HEK293 (cell line): Measurements from ENCODE around the gene BCAS3.

Experiments
- BCL11B ChIP-seq: fragments of 450-650 bp; formaldehyde crosslinking; IDR thresholded peaks from 2 replicates; pipeline ENCODE4 v1.5.1; 2016; ENCODE audit warnings: low read depth, missing biosample characterization, missing genetic modification characterization
- CTCF ChIP-seq: fragments of 450-650 bp; formaldehyde crosslinking; IDR thresholded peaks from 2 replicates; pipeline ENCODE4 v1.5.1; 2016; ENCODE audit warnings: missing biosample characterization, missing genetic modification characterization
- OVOL3 ChIP-seq: fragments of 450-650 bp; formaldehyde crosslinking; IDR thresholded peaks from 2 replicates; pipeline ENCODE4 v1.5.1; 2016; ENCODE audit warnings: missing biosample characterization, missing genetic modification characterization
- PATZ1 ChIP-seq: fragments of 450-650 bp; formaldehyde crosslinking; IDR thresholded peaks from 2 replicates; pipeline ENCODE4 v1.5.1; 2016; ENCODE audit warnings: missing biosample characterization, missing genetic modification characterization
- TSHZ1 ChIP-seq: fragments of 450-650 bp; formaldehyde crosslinking; IDR thresholded peaks from 2 replicates; pipeline ENCODE4 v1.5.1; 2016; ENCODE audit warnings: missing biosample characterization, missing genetic modification characterization, borderline replicate concordance
- YY1 ChIP-seq: fragments of 450-650 bp; formaldehyde crosslinking; IDR thresholded peaks from 2 replicates; pipeline ENCODE4 v1.5.1; 2018; ENCODE audit warnings: missing biosample characterization, missing genetic modification characterization
- ZEB2 ChIP-seq: fragments of 450-650 bp; formaldehyde crosslinking; IDR thresholded peaks from 2 replicates; pipeline ENCODE4 v1.5.1; 2016; ENCODE audit warnings: missing biosample characterization, missing genetic modification characterization
- ZNF18 ChIP-seq: fragments of 450-650 bp; formaldehyde crosslinking; IDR thresholded peaks from 2 replicates; pipeline ENCODE4 v1.5.1; 2016; ENCODE audit warnings: missing biosample characterization, missing genetic modification characterization
- ZNF423 ChIP-seq: fragments of 450-650 bp; formaldehyde crosslinking; IDR thresholded peaks from 2 replicates; pipeline ENCODE4 v1.5.1; 2016; ENCODE audit warnings: missing biosample characterization, missing genetic modification characterization
- ZNF558 ChIP-seq: fragments of 450-650 bp; formaldehyde crosslinking; IDR thresholded peaks from 2 replicates; pipeline ENCODE4 v1.5.1; 2016; ENCODE audit warnings: missing biosample characterization, missing genetic modification characterization
- ZNF571 ChIP-seq: fragments of 450-650 bp; formaldehyde crosslinking; IDR thresholded peaks from 2 replicates; pipeline ENCODE4 v1.5.0; 2017; ENCODE audit warnings: missing biosample characterization, missing genetic modification characterization
- ZNF626 ChIP-seq: fragments of 450-650 bp; sonication (Bioruptor Pico); formaldehyde crosslinking; IDR thresholded peaks from 2 replicates; pipeline ENCODE4 v1.5.1; 2018; ENCODE audit warnings: missing biosample characterization, missing genetic modification characterization, inconsistent platforms
- ZNF677 ChIP-seq: fragments of 450-650 bp; IDR thresholded peaks from 2 replicates; pipeline ENCODE4 v1.5.0; 2018; ENCODE audit warnings: missing biosample characterization, mild to moderate bottlenecking, missing genetic modification characterization, moderate library complexity

- TF ChIP-seq ZEB2 (tag by site-specific recombination) (no peak), TSHZ1 (tag by site-specific recombination) (no peak), CTCF (tag by site-specific recombination) (0 out of 2 replicates have a peak, but pooled peaks have one; percentile 21), YY1 (tag by site-specific recombination) (no peak), ZNF571 (no peak), ZNF558 (no peak), BCL11B (tag by site-specific recombination) (no peak), PATZ1 (tag by site-specific recombination) (no peak), ZNF423 (tag by site-specific recombination) (no peak), OVOL3 (tag by site-specific recombination) (no peak), ZNF626 (tag by site-specific recombination) (no peak), ZNF18 (no peak), ZNF677 (tag by site-specific recombination) (no peak)
Measured at GRCh38 chr17:60640503-60640902, 37.1 kb upstream of the BCAS3 start.
